Skin of body (tissue), 2 donors: Measurements from ENCODE around the gene TSPAN10. TPM values are rescaled to one million over a fixed set of nuclear protein-coding genes. Genes with fewer than 3 reads are reported as not detected.
"Not testable (repeated sequence)": the region's sequence is repeated elsewhere in the genome, so short reads cannot be mapped to it uniquely, and the experiment has no call there.

ENCODE experiments used
- DNase-seq: peaks from one replicate; lab custom pipeline; 2025; lab: John Stamatoyannopoulos, UW
- total RNA-seq: library from RNA; depleted of rRNA; stranded (reverse); fragments of >200 nt; gene quantifications from one replicate; pipeline ENCODE4 v1.2.3, GENCODE V29; 2014

The TSPAN10 gene
- total RNA-seq, 1 donor from 2014 or later: 1.2 TPM

- DNase-seq: no peak
Observed at GRCh38 chr17:81660441-81660840, 23.4 kb downstream of the TSPAN10 start.

GRCh38 chr17:81662002-81662401 lies 25.0 kb downstream of the TSPAN10 start:
- no peak for DNase-seq

- DNase-seq: no peak
Observed at GRCh38 chr17:81664051-81664470, 27.1 kb downstream of the TSPAN10 start.

GRCh38 chr17:81665205-81666091 lies 28.5 kb downstream of the TSPAN10 start:
- DNase-seq: no peak

- no peak for DNase-seq
Observed at GRCh38 chr17:81666092-81666341, 29.0 kb downstream of the TSPAN10 start.

GRCh38 chr17:81666342-81667191 lies 29.6 kb downstream of the TSPAN10 start, which contains the start of the genes CCDC137 and OXLD1:
TSS of gene CCDC137 (plus strand) at chr17:81666737. CDS start at chr17:81666767, 30 bp downstream.
TSS of gene OXLD1 (minus strand) at chr17:81666605. CDS start at chr17:81666577, 28 bp downstream.
- DNase-seq: peak; percentile 94

DNA sequence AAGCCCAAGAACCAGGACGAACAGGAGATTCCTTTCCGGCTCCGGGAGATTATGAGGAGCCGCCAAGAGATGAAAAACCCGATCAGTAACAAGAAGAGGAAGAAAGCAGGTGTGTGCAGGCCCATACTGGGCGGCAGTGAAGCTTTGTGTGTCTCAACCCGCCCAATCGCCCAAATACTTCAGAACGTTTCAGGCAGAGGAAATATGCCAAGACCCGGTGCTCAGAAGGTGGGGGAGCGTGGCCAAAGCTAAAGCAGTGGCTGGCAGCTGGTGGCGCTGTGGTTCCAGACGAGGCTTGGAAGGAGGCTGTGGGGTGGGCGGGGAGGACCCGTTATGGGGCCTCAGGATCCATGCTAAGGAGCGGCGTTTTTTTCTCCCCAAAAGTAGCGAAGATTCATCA lies 30.8 kb downstream of the TSPAN10 start:
- DNase-seq: no peak

- DNase-seq: no peak
Observed at GRCh38 chr17:81672504-81672903, 35.5 kb downstream of the TSPAN10 start.

- DNase-seq: no peak
Observed at GRCh38 chr17:81672954-81673353, 36.0 kb downstream of the TSPAN10 start.

DNA sequence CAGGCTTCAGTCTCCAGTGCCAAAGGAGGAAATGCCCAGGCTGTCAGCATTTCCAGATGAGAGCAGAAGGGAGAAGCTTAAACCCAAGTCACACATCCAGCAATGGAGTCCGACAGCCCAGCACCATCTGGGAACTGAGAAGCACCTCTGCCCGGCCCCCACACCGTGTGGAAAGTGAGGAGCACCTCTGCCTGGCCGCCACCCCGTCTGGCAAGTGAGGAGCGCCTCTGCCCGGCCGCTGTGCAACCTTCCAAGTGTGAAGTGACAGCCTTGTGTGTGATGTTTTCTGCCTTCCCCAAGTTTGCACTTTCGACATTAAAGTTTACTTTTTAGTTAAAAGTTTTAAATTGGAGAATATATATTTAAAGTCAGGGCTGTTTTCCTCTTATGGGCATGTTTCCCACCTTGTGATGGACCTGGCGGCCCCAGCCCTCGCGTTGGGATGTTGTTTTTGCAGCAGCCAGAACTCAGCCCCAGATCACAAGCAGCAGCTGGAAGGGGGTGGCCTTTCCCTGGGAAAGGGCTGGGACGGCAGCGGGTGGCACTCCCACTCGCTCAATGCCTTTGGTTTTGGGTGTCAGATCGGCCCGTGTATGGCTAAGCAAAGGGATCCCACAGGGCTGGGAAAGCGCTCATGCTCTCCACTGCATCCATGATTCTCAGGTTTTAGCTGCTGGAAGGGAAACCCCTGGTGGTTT lies 36.7 kb downstream of the TSPAN10 start:
- no peak for DNase-seq

DNA sequence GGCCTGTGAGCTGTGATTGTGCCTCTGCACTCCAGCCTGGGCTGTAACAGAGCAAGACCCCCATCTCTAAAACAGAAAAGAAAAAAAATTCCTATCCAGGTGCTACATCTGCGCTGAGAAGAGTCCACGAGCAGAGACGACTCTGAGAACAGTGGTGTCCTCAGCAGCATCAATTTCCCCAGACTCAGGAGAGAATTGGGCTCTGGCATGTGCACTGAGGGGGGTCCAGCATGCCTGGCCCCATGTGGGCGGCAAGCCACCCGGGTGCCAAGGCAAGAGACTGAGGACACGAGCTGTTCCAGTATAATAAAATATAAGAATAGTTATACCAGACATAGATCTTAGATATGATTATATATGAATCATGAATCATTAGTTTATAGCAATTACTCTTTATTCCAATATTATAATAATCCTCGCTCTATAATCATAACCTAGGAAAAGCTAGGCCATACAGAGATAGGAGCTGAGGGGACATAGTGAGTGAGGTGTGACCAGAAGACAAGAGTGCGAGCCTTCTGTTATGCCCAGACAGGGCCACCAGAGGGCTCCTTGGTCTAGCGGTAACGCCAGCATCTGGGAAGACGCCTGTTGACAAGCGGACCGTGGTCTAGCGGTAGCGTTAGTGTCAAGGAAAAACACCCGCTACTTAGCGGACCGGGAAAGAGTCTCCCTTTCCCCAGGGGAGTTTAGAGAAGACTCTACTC lies 38.7 kb downstream of the TSPAN10 start:
- DNase-seq: not testable (repeated sequence)

DNA sequence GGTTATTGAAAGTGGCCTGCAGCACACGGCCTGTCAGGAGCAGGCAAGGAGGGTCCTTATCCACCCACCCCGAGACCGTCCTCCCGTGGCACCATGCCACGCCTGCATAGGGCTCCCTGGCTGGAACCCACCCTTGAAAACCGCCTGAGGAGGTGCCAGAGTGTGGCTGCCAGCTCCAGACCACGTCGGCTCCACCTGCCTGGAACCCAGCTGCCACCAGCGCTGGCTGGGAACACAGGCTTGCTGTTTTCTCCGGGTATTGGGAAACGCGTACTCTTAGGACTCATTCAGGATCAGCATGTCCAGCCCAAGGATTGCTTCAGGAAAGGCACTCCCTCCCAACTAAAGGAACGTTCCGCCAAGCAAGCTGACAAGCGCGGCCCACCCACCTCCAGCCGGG lies 39.9 kb downstream of the TSPAN10 start:
- no peak for DNase-seq

DNA sequence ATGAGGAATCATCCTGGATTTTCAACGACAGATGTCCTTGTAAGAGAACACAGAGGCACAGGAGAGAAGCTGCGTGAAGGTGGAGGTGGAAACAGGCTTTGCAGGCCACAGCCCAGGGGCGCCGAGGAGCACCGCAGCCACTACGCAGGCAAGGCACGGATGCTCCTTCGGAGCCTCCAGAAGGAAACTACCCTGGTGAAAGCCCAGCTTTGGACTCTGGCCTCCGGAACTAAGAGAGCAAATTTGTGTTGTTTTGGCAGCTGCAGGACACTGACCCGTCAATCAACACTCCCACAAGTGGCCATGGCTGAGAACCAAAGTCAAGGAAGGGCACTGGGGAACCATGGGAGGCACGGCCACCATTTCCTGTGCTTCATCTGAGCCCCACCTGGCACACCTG lies 43.2 kb downstream of the TSPAN10 start:
- no peak for DNase-seq

- no peak for DNase-seq
Observed at GRCh38 chr17:81681672-81682071, 44.7 kb downstream of the TSPAN10 start.

GRCh38 chr17:81682565-81683207 lies 45.7 kb downstream of the TSPAN10 start:
- DNase-seq: no peak

- DNase-seq: no peak
Observed at GRCh38 chr17:81683208-81683583, 46.2 kb downstream of the TSPAN10 start.

DNA sequence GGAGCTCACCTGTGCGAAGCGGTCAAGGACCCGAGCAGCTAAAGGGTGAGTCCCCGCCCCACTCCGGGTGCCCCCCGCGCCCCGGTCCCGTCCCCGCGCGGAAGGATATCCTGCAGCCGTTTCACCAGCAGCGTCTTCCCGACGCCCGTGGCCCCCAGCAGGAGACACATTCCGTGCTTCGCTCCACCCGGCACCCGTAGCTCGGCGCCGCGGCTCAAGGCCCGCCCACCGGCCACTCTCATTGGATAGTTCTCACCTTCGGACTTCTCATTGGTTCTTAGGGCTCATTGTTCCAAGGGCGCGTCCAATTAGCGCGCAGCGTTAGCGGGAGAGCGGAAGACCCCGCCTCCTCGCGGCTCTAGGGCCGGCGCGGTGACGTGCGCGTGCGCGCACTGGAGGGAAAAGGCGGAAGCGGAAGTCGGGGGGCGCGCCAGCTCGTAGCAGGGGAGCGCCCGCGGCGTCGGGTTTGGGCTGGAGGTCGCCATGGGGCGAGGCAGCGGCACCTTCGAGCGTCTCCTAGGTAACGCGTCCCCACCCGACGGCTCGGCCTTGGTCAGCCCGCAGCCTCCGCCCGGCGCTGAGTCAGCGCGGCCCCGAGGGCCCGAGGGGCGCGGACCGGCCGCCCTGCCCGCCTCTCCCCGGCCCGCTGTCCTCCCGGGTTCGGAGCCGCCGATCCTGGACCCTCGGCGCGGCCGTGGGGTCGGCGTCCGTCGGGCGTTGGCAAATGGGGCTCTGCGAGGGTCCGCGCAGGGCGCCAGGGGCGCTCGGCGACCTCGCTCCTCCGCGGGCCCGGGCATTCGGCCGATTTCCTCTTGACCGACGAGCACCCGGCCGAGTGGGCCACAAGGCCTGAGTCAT lies 46.8 kb downstream of the TSPAN10 start, which contains the start of the genes ARL16 and HGS:
ARL16 (minus strand) TSS at position 214 of the 858 bp plus-strand sequence; CDS start at position 170, 44 bp downstream.
HGS (plus strand) TSS at position 428 of the 858 bp plus-strand sequence; CDS start at position 484, 56 bp downstream.
- peak; percentile 99 for DNase-seq

DNA sequence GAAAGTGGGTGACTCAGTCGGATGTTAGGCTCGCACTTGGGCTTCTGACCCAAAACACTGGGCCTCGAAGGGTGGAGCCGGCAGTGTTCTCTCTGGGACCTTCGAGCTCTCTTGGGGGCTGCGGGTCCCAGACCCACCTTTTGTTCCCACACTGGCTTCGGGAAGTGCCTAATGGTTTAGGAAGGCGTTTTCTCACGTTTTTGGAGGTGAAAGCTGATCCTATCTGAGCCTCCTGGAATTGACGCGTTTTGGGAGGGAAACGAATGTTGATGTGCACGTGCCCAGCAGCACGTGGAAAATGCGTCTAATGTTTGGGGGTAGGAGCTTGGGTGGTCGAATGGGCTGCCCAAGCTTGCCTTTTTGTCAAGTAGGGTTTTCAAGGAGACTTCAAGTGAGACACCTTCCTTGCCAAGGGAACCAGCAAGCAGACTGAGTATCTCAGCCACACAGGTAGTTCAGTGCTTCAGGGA lies 47.5 kb downstream of the TSPAN10 start:
- DNase-seq: no peak

- no peak for DNase-seq
Observed at GRCh38 chr17:81685108-81685507, 48.1 kb downstream of the TSPAN10 start.
